A549 (cell line): ENCODE measurements around the gene ALG14. TPM values are rescaled to one million over a fixed set of nuclear protein-coding genes. Genes with fewer than 3 reads are reported as not detected.
A peak's percentile ranks its signal among the peaks of the same experiment; 100 is the strongest.

Experiments
- ATAC-seq, 2 experiments: fragments of 200-7000 bp in 1 of 2; fragments of >200 bp in 1 of 2; cut with Nextera tagmentation in 1 of 2; cut with Tn5 transposase in 1 of 2; 3 replicates each; pipeline versions ENCODE4 v1.8.0 to v1.9.1; 2018 to 2020; ENCODE audit warnings: mild to moderate bottlenecking in 1 of 2, moderate library complexity in 1 of 2
- CTCF ChIA-PET: fragments of 300-600 bp; sonication (Branson Sonifier 250); formaldehyde crosslinking; extraction: SDS; loops from one replicate; lab custom pipeline; 2021; ENCODE audit warnings: antibody characterized with exemption, inconsistent platforms; lab: Yijun Ruan, JAX
- POLR2A ChIA-PET: fragments of 350-600 bp; formaldehyde crosslinking; extraction: SDS; loops from one replicate; lab custom pipeline; 2021; ENCODE audit warnings: antibody characterized with exemption, inconsistent platforms; lab: Yijun Ruan, JAX
- DNase-seq, 2 experiments: peaks; one replicate each; pipeline versions ENCODE4 v3.0.0 to v3.0.0-alpha.2; 2011 to 2016; ENCODE audit warnings: low read depth in 1 of 2, low spot score in 1 of 2
- FAIRE-seq: peaks from 2 replicates; lab custom pipeline; 2011; peaks lifted over from hg19 to GRCh38; lab: Jason Lieb, UNC
- H3K27ac ChIP-seq, 2 experiments: fragments of >200 bp; sonication (Bioruptor Twin); formaldehyde crosslinking; 3 replicates each; pipeline ENCODE4 v1.5.1; 2016 to 2017
- H3K4me1 ChIP-seq: fragments of >200 bp; sonication (Bioruptor Twin); formaldehyde crosslinking; 3 replicates; pipeline ENCODE4 v1.6.1; 2016
- H3K4me2 ChIP-seq: fragments of >200 bp; sonication (Bioruptor Twin); formaldehyde crosslinking; 3 replicates; pipeline ENCODE4 v1.6.1; 2016
- H3K4me3 ChIP-seq: fragments of >200 bp; sonication (Bioruptor Twin); formaldehyde crosslinking; 3 replicates; pipeline ENCODE4 v1.5.1; 2016
- H3K9me3 ChIP-seq: fragments of >200 bp; sonication (Bioruptor Twin); formaldehyde crosslinking; 3 replicates; pipeline ENCODE4 v1.6.1; 2016
- BCL3 ChIP-seq: fragments of >200 bp; sonication (Bioruptor Twin); formaldehyde crosslinking; IDR thresholded peaks from 3 replicates; pipeline ENCODE4 v1.6.1; 2016
- CEBPB ChIP-seq, 2 experiments: fragments of >200 bp in 1 of 2; sonication (Bioruptor Twin) in 1 of 2; formaldehyde crosslinking in 1 of 2; IDR thresholded peaks; 2 replicates each; pipeline ENCODE4 v1.6.1; 2012 to 2016
- CHD2 ChIP-seq: fragments of 150-350 bp; IDR thresholded peaks from 2 replicates; pipeline ENCODE4 v1.6.1; 2014; ENCODE audit warnings: low read length; ENCODE audit not compliant: partially characterized antibody
- CTCF ChIP-seq: fragments of >200 bp; sonication (Bioruptor Twin); formaldehyde crosslinking; IDR thresholded peaks from 3 replicates; pipeline ENCODE4 v1.5.1; 2016
- FOSB ChIP-seq: fragments of 250-450 bp; sonication (Bioruptor Pico); IDR thresholded peaks from 2 replicates; pipeline ENCODE4 v1.5.0; 2020; ENCODE audit warnings: mild to moderate bottlenecking, moderate library complexity
- HEYL ChIP-seq: fragments of 250-450 bp; sonication (Bioruptor Pico); IDR thresholded peaks from 2 replicates; pipeline ENCODE4 v1.8.0; 2021; ENCODE audit warnings: mild to moderate bottlenecking, moderate library complexity
- JUN ChIP-seq, 2 experiments: fragments of >200 bp; sonication (Bioruptor Twin); formaldehyde crosslinking; IDR thresholded peaks; 2 replicates in 1 of 2; 3 replicates in 1 of 2; pipeline ENCODE4 v1.6.1; 2016 to 2017
- MAFK ChIP-seq: fragments of 450-650 bp; IDR thresholded peaks from 2 replicates; pipeline ENCODE4 v1.6.1; 2014; ENCODE audit not compliant: partially characterized antibody
- MAX ChIP-seq: IDR thresholded peaks from 2 replicates; pipeline ENCODE4 v1.6.1; 2012
- MYC ChIP-seq: IDR thresholded peaks from 2 replicates; pipeline ENCODE4 v1.6.1; 2012; ENCODE audit warnings: mild to moderate bottlenecking, inconsistent platforms, low read length, improper control_type of control experiment, borderline replicate concordance
- NPAS2 ChIP-seq: fragments of 250-450 bp; sonication (Bioruptor Pico); IDR thresholded peaks from 2 replicates; pipeline ENCODE4 v1.8.0; 2022; ENCODE audit warnings: mild to moderate bottlenecking, moderate library complexity, borderline replicate concordance
- POLR2A ChIP-seq: IDR thresholded peaks from 2 replicates; pipeline ENCODE4 v1.6.1; 2012; ENCODE audit warnings: mild to moderate bottlenecking, low read length
- RAD21 ChIP-seq, 2 experiments: fragments of >200 bp in 1 of 2; sonication (Bioruptor Twin) in 1 of 2; formaldehyde crosslinking in 1 of 2; IDR thresholded peaks in 1 of 2; conservative IDR thresholded peaks in 1 of 2; 2 replicates in 1 of 2; 3 replicates in 1 of 2; pipeline ENCODE4 v1.6.1; 2012 to 2018; ENCODE audit warnings: inconsistent platforms in 1 of 2
- RARB ChIP-seq: fragments of 250-450 bp; sonication (Bioruptor Pico); IDR thresholded peaks from 2 replicates; pipeline ENCODE4 v1.8.0; 2021; ENCODE audit warnings: mild to moderate bottlenecking, moderate library complexity
- SMC3 ChIP-seq: fragments of >200 bp; sonication (Bioruptor Twin); formaldehyde crosslinking; IDR thresholded peaks from 3 replicates; pipeline ENCODE4 v1.6.1; 2018; ENCODE audit warnings: inconsistent platforms
- USF2 ChIP-seq: fragments of 450-650 bp; IDR thresholded peaks from 2 replicates; pipeline ENCODE4 v1.6.1; 2014; ENCODE audit warnings: antibody characterized with exemption
- WGBS: methylation state at CpG from one replicate; pipeline ENCODE4 v1.1.6; 2017; ENCODE audit errors: missing lambda C conversion rate; 5-methylcytosine and 5-hydroxymethylcytosine counted together
- polyA plus RNA-seq, 4 experiments: library from polyadenylated mRNA; depleted of rRNA in 3 of 4; stranded (reverse); fragments of >200 nt; fragmentation: RNase III in 1 of 4; extraction: RNeasy Plus Mini Kit Qiagen cat#74134 plus additional on column Dnase treatment in 1 of 4; gene quantifications; 2 replicates in 3 of 4; 3 replicates in 1 of 4; pipeline ENCODE4 v1.2.3, GENCODE V29; 2011 to 2017

The ALG14 gene
- polyA plus RNA-seq, 2 of the 4 experiments (the other 2 are of a cell fraction): 5.0 to 5.4 TPM

- no peak for TF ChIP-seq NPAS2 (CRISPR knock-in tag)
- TF ChIP-seq, all 56 proteins: peak for 0
Observed at GRCh38 chr1:95118067-95118499, 45.3 kb upstream of the ALG14 start (continued).

GRCh38 chr1:95117207-95118066 lies 44.7 kb upstream of the ALG14 start, which contains the start of gene TLCD4:
TLCD4 (plus strand) TSS chr1:95117355; CDS start chr1:95143902, 26,547 bp downstream.
- 0% methylated on average over 1 of the region's 108 CpGs for WGBS
- DNase-seq (peak; percentile 46 to 50), ATAC-seq (peak; percentile 91 to 94), FAIRE-seq (no peak)
- Histone ChIP-seq H3K4me3 (peak within 1 kb of the TSS; percentile 99), H3K4me1 (peaks cover 40% of the 10 kb centered on the region), H3K27ac (peak within 1 kb of the TSS; percentile 97 to 100), H3K9me3 (no peaks in the 10 kb centered on the region), H3K4me2 (peak within 1 kb of the TSS; percentile 87)
- ChIA-PET CTCF (interaction anchor here (0.7 to 2.9 kb wide), 19 partner anchors 10 to 263 kb away, joined by 3 to 20 read pairs (median 5); partner anchors contain the start of genes ALG14 and RWDD3), POLR2A (interaction anchor here (0.5 to 3.2 kb wide), 8 partner anchors 10 to 116 kb away, joined by 3 to 26 read pairs (median 3); partner anchors contain the start of genes ALG14 and RWDD3)
- TF ChIP-seq HEYL (no peak), JUN (IDR thresholded peaks at IDR 0.05) (peak in 1 of 2 experiments; percentile 12; a peak in 1 of 5 replicates), POLR2A (peak; percentile 33; the same call in 1 of the 2 replicates), SMC3 (no peak), MYC (no peak), NPAS2 (CRISPR knock-in tag) (no peak), RARB (CRISPR knock-in tag) (no peak), MAFK (no peak)

- H3K9me3 ChIP-seq: no peaks in the 10 kb centered on the region
- 1% methylated on average over 17 of the region's 17 CpGs for WGBS
- no peak for FAIRE-seq
- peak overlapping the region; percentile 87 for H3K4me2 ChIP-seq
- ATAC-seq: peak; percentile 92 to 93
- peaks cover 33% of the 10 kb centered on the region for H3K4me1 ChIP-seq
- ChIA-PET CTCF (interaction anchor here (0.7 to 2.9 kb wide), 24 partner anchors 11 to 262 kb away, joined by 3 to 20 read pairs (median 5); partner anchors contain the start of genes ALG14 and RWDD3), POLR2A (interaction anchor here (0.6 to 3.2 kb wide), 6 partner anchors 11 to 117 kb away, joined by 3 to 26 read pairs (median 3); partner anchors contain the start of genes ALG14 and RWDD3)
- H3K4me3 ChIP-seq: peak overlapping the region; percentile 99
- TF ChIP-seq CHD2 (no peak), FOSB (CRISPR knock-in tag) (no peak), MAX (peak; percentile 76), CEBPB (IDR thresholded peaks at IDR 0.05) (no peak), SMC3 (peak; percentile 57), RAD21 (conservative IDR thresholded peaks at IDR 0.05 in 1 of 2, IDR thresholded peaks at IDR 0.05 in 1 of 2) (peak; percentile 46 to 54; a peak in 4 of 5 replicates), CTCF (peak; percentile 61)
- peak overlapping the region; percentile 97 to 100 for H3K27ac ChIP-seq
- peak; percentile 74 to 80 for DNase-seq
Observed at GRCh38 chr1:95116580-95117206, 43.9 kb upstream of the ALG14 start.

GRCh38 chr1:95115708-95116137 lies 43.0 kb upstream of the ALG14 start:
- ATAC-seq (no peak), FAIRE-seq (no peak), DNase-seq (no peak)
- peak overlapping the region; percentile 56 to 97; a peak in 2 of 6 replicates for H3K27ac ChIP-seq
- H3K4me1 ChIP-seq: peaks cover 31% of the 10 kb centered on the region
- CTCF ChIA-PET: interaction anchor here (0.7 to 2.9 kb wide), 12 partner anchors 11 to 261 kb away, joined by 3 to 16 read pairs (median 4); partner anchors contain the start of genes ALG14 and RWDD3
- peak overlapping the region; percentile 87; the same call in 2 of the 3 replicates for H3K4me2 ChIP-seq
- H3K4me3 ChIP-seq: no peak overlapping the region
- POLR2A ChIA-PET: interaction anchor here (0.8 kb wide), 1 partner anchor 119 kb away, joined by 3 read pairs; the partner anchor contains the start of gene RWDD3
- WGBS: 67% methylated on average over 3 of the region's 3 CpGs
- TF ChIP-seq USF2 (no peak), BCL3 (no peak), CEBPB (IDR thresholded peaks at IDR 0.05) (peak; percentile 56 to 64; a peak in 3 of 4 replicates)
- TF ChIP-seq, all 56 proteins: peak for 1
- H3K9me3 ChIP-seq: no peaks in the 10 kb centered on the region
